PC-9 (cell line): ENCODE measurements around the gene BCL11B.

Experiments used
- CTCF ChIP-seq: fragments of 200-600 bp; sonication (generic); conservative IDR thresholded peaks from 2 replicates; pipeline ENCODE4 v1.6.1; 2017; ENCODE audit warnings: mixed run types, antibody characterized with exemption, mild to moderate bottlenecking, moderate library complexity
- EZH2 ChIP-seq: fragments of 200-600 bp; sonication (generic); IDR thresholded peaks from 2 replicates; pipeline ENCODE4 v1.8.0; 2017; ENCODE audit warnings: antibody characterized with exemption, low read depth

DNA sequence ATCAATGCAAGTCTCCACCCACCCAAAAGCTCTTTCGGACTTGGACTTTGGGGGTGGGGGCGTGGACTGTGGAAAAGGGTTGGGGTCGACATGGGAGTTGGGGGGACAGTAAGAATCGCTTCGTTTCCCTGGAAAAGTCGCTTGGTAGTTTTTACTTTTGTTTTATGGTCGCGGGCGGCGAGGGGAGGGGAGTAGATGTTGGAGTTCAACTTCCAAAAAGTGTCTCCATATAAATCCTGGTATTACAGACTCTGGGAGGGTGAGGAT is 568 bp upstream of the BCL11B start:
- TF ChIP-seq CTCF, result no peak
- no peak for TF ChIP-seq EZH2
